Measurements from ENCODE around the gene SRGAP1.

- TF ChIP-seq POLR2A (IDR thresholded peaks at IDR 0.05; ENCODE audit: low read depth, low read length), result no peak
- TF ChIP-seq POLR2AphosphoS5 (IDR thresholded peaks at IDR 0.05; ENCODE audit: low read depth, low read length), result no peak
- TF ChIP-seq TAF1 (IDR thresholded peaks at IDR 0.05; ENCODE audit: borderline replicate concordance, low read depth, low read length), result no peak
Observed at GRCh38 chr12:63862187-63862968, 17.9 kb downstream of the SRGAP1 start.
